K562 (cell line): Measurements from ENCODE around the gene MIDN. TPM values are rescaled to one million over a fixed set of nuclear protein-coding genes. Genes with fewer than 3 reads are reported as not detected.

ENCODE experiments used
- ATAC-seq: fragments of 200-7000 bp; cut with Tn5 transposase; 3 replicates; pipeline ENCODE4 v1.9.1; 2020; ENCODE audit warnings: moderate library complexity
- BruUV-seq: library from RNA; stranded (reverse); fragments of 400-500 nt; replicated peaks from 2 replicates; lab custom pipeline; 2021; lab: Mats Ljungman, UMichigan
- CTCF ChIA-PET: fragments of 300-600 bp; formaldehyde crosslinking; extraction: SDS; loops from one replicate; lab custom pipeline; 2021; ENCODE audit warnings: low intra/inter-chr PET ratio; lab: Yijun Ruan, JAX
- POLR2A ChIA-PET: fragments of 300-600, 350-650 bp; sonication (Branson Sonifier 250); formaldehyde crosslinking; extraction: SDS; loops from one replicate; lab custom pipeline; 2021; ENCODE audit warnings: antibody characterized with exemption, inconsistent platforms; lab: Yijun Ruan, JAX
- DNase-seq, 4 experiments: peaks; one replicate each; pipeline versions ENCODE4 v3.0.0 to v3.0.0-alpha.2; 2011 to 2018; ENCODE audit warnings: low spot score in 3 of 4, mixed read lengths in 3 of 4; ENCODE audit errors: extremely low read depth in 1 of 4
- FAIRE-seq: peaks from 2 replicates; lab custom pipeline; 2011; peaks lifted over from hg19 to GRCh38; lab: Jason Lieb, UNC
- H2AFZ ChIP-seq: 2 replicates; pipeline ENCODE4 v1.6.0; 2011; ENCODE audit warnings: low read depth, low read length, control low read depth, inconsistent platforms
- H3K27ac ChIP-seq: fragments of 200-600 bp; 3 replicates; pipeline ENCODE4 v1.8.0; 2011; ENCODE audit warnings: low read depth, mild to moderate bottlenecking, control low read depth, inconsistent platforms, low read length, moderate library complexity, mixed read lengths; ENCODE audit errors: extremely low read depth
- H3K27me3 ChIP-seq, 2 experiments: fragments of 300-600 bp in 1 of 2; 2 replicates in 1 of 2; 3 replicates in 1 of 2; pipeline versions ENCODE4 v1.6.0 to v1.8.0; 2011; ENCODE audit warnings: inconsistent platforms in 2 of 2, low read length in 2 of 2, mild to moderate bottlenecking in 1 of 2, mixed read lengths in 1 of 2, moderate library complexity in 1 of 2; ENCODE audit not compliant: control insufficient read depth in 2 of 2, insufficient read depth in 2 of 2
- H3K36me3 ChIP-seq: fragments of 300-600 bp; 3 replicates; pipeline ENCODE4 v1.8.0; 2011; ENCODE audit warnings: mild to moderate bottlenecking, low read length, inconsistent platforms; ENCODE audit not compliant: control insufficient read depth, insufficient read depth
- H3K4me1 ChIP-seq, 2 experiments: fragments of 200-600 bp in 1 of 2; replicated peaks in 1 of 2; 2 replicates in 1 of 2; 3 replicates in 1 of 2; pipeline versions ENCODE4 v1.5.1 to v1.8.0; 2011; ENCODE audit warnings: inconsistent platforms in 2 of 2, low read length in 2 of 2, mild to moderate bottlenecking in 1 of 2, mixed read lengths in 1 of 2, moderate library complexity in 1 of 2; ENCODE audit not compliant: control insufficient read depth in 2 of 2, insufficient read depth in 2 of 2
- H3K4me2 ChIP-seq: 2 replicates; pipeline ENCODE4 v1.6.1; 2011; ENCODE audit warnings: low read length, control low read depth, inconsistent platforms, mixed read lengths; ENCODE audit not compliant: insufficient read depth
- H3K4me3 ChIP-seq: fragments of 200-600 bp; sonication (generic), shearing (Covaris generic); 2 replicates; pipeline ENCODE4 v1.5.1; 2016; ENCODE audit warnings: control low read depth, inconsistent platforms
- H3K79me2 ChIP-seq: fragments of 200-600 bp; 3 replicates; pipeline ENCODE4 v1.8.0; 2011; ENCODE audit warnings: low read length, inconsistent platforms; ENCODE audit not compliant: control insufficient read depth, insufficient read depth
- H3K9ac ChIP-seq, 2 experiments: 2 replicates each; pipeline versions ENCODE4 v1.6.0 to v1.6.1; 2011; ENCODE audit warnings: low read depth in 2 of 2, low read length in 2 of 2, control low read depth in 1 of 2, inconsistent platforms in 1 of 2, mild to moderate bottlenecking in 1 of 2, mixed read lengths in 1 of 2; ENCODE audit not compliant: insufficient read depth in 1 of 2
- H3K9me1 ChIP-seq: one replicate; pipeline ENCODE4 v1.6.0; 2011; ENCODE audit warnings: inconsistent platforms, mild to moderate bottlenecking, low read length, moderate library complexity; ENCODE audit not compliant: control insufficient read depth, insufficient read depth
- H3K9me3 ChIP-seq: replicated peaks from 2 replicates; pipeline ENCODE4 v1.5.1; 2011; ENCODE audit warnings: low read depth, low read length, inconsistent platforms; ENCODE audit not compliant: control insufficient read depth, insufficient read depth
- H4K20me1 ChIP-seq: replicated peaks from 2 replicates; pipeline ENCODE4 v1.6.1; 2011; ENCODE audit warnings: low read length, inconsistent platforms, mixed read lengths; ENCODE audit not compliant: control insufficient read depth, insufficient read depth
- ADNP ChIP-seq: fragments of 200-800 bp; sonication (Bioruptor generic); IDR thresholded peaks from 2 replicates; pipeline ENCODE4 v1.6.1; 2016; ENCODE audit warnings: missing genetic modification characterization, missing compliant biosample characterization
- C11orf30 ChIP-seq: fragments of 450-650 bp; IDR thresholded peaks from 2 replicates; pipeline ENCODE4 v1.6.1; 2016; ENCODE audit warnings: low read depth, mild to moderate bottlenecking
- CBX1 ChIP-seq: sonication (generic); IDR thresholded peaks from 2 replicates; pipeline ENCODE4 v1.6.1; 2016; ENCODE audit warnings: antibody characterized with exemption, low read depth, mild to moderate bottlenecking
- CREM ChIP-seq: IDR thresholded peaks from 2 replicates; pipeline ENCODE4 v1.6.1; 2014; ENCODE audit warnings: antibody characterized with exemption, low read depth
- DMBX1 ChIP-seq: fragments of 250-450 bp; sonication (Bioruptor Pico); IDR thresholded peaks from 2 replicates; pipeline ENCODE4 v1.8.0; 2022; ENCODE audit warnings: inconsistent platforms, mild to moderate bottlenecking, moderate library complexity, borderline replicate concordance
- MAFG ChIP-seq: fragments of 450-650 bp; conservative IDR thresholded peaks from 2 replicates; pipeline ENCODE4 v1.6.1; 2016; ENCODE audit warnings: missing genetic modification characterization, missing compliant biosample characterization
- NR2C1 ChIP-seq, 2 experiments: fragments of 450-650 bp; IDR thresholded peaks; 2 replicates each; pipeline ENCODE4 v1.6.1; 2017; ENCODE audit warnings: mild to moderate bottlenecking in 2 of 2, antibody characterized with exemption in 1 of 2, inconsistent platforms in 1 of 2, missing compliant biosample characterization in 1 of 2, missing genetic modification characterization in 1 of 2
- NR3C1 ChIP-seq: sonication (generic); formaldehyde crosslinking; IDR thresholded peaks from 2 replicates; pipeline ENCODE4 v1.8.1; 2022; ENCODE audit warnings: missing genetic modification reagents
- POLR3G ChIP-seq: IDR thresholded peaks from 2 replicates; pipeline ENCODE4 v1.6.1; 2011; ENCODE audit not compliant: insufficient read length, insufficient replicate concordance; ENCODE audit errors: extremely low read depth
- PYGO2 ChIP-seq: fragments of 450-650 bp; IDR thresholded peaks from 2 replicates; pipeline ENCODE4 v1.6.1; 2016; ENCODE audit warnings: mild to moderate bottlenecking, missing genetic modification characterization, moderate library complexity, missing compliant biosample characterization
- ZNF224 ChIP-seq: sonication (generic); formaldehyde crosslinking; IDR thresholded peaks from 2 replicates; pipeline ENCODE4 v1.8.0; 2022; ENCODE audit warnings: mild to moderate bottlenecking, missing genetic modification reagents
- ZNF830 ChIP-seq: fragments of 250-450 bp; sonication (Bioruptor Pico); IDR thresholded peaks from 2 replicates; pipeline ENCODE4 v1.5.0; 2021; ENCODE audit warnings: mild to moderate bottlenecking
- WGBS: fragments of 100-300 bp; shearing (Covaris generic); methylation state at CpG from one replicate; pipeline ENCODE4 v1.1.6; 2016; ENCODE audit warnings: low coverage, mixed read lengths; ENCODE audit not compliant: insufficient coverage; ENCODE audit errors: missing lambda C conversion rate; 5-methylcytosine and 5-hydroxymethylcytosine counted together
- in situ Hi-C: fragments of 300-500 bp; cut with MboI; formaldehyde crosslinking; loops from 4 replicates; pipeline ENCODE4 v1.15.0; 2018; ENCODE audit warnings: inconsistent platforms, mixed read lengths
- intact Hi-C: fragments of 100-400 bp; cut with micrococcal nuclease; formaldehyde crosslinking; loops from 2 replicates; pipeline ENCODE4 v1.14.2; 2022
- polyA plus RNA-seq, 8 experiments: library from polyadenylated mRNA; depleted of rRNA in 4 of 8; stranded (reverse) in 5 of 8; unstranded in 3 of 8; fragments of >200 nt; fragmentation: Nextera tagmentation in 2 of 8; fragmentation: Illumina TruSeq in 1 of 8; extraction: Ambion mirVana in 2 of 8; extraction: Trizol in 1 of 8; gene quantifications; 2 replicates each; pipeline versions ENCODE4 v1.2.1 to v1.2.3, GENCODE V29; 2011 to 2014; ENCODE audit warnings: inconsistent platforms in 1 of 8, missing spikeins in 1 of 8
- total RNA-seq, 7 experiments: library from RNA; depleted of rRNA in 6 of 7; stranded (reverse); fragments of >200 nt in 6 of 7; fragmentation: Illumina TruSeq in 2 of 7; extraction: Trizol in 2 of 7; gene quantifications; 2 replicates each; pipeline versions ENCODE4 v1.2.1 to v1.2.3, GENCODE V29; 2011 to 2021; ENCODE audit warnings: low replicate concordance in 1 of 7
- TF ChIP-seq, protein P1 (sequence below), 2 experiments: fragments of 450-650 bp; conservative IDR thresholded peaks; 2 replicates each; pipeline ENCODE4 v1.6.1; 2017; ENCODE audit warnings: mild to moderate bottlenecking in 2 of 2, moderate library complexity in 2 of 2
- TF ChIP-seq, protein P2 (sequence below): sonication (generic); formaldehyde crosslinking; IDR thresholded peaks from 2 replicates; pipeline ENCODE4 v1.8.1; 2023; ENCODE audit warnings: mild to moderate bottlenecking, missing genetic modification reagents
- TF ChIP-seq, protein P3 (sequence below), 2 experiments: fragments of 450-650 bp in 1 of 2; sonication (generic) in 1 of 2; formaldehyde crosslinking; conservative IDR thresholded peaks; 2 replicates each; pipeline versions ENCODE4 v1.4.0 to v1.8.1; 2020 to 2022; ENCODE audit warnings: mild to moderate bottlenecking in 1 of 2, missing genetic modification reagents in 1 of 2

The MIDN gene
- total and polyA plus RNA-seq, 9 of the 15 experiments (the other 6 are each of a cell fraction or from before 2014, with no cell fraction given), result 0.17 to 120 (median 10.1) TPM

DNA sequence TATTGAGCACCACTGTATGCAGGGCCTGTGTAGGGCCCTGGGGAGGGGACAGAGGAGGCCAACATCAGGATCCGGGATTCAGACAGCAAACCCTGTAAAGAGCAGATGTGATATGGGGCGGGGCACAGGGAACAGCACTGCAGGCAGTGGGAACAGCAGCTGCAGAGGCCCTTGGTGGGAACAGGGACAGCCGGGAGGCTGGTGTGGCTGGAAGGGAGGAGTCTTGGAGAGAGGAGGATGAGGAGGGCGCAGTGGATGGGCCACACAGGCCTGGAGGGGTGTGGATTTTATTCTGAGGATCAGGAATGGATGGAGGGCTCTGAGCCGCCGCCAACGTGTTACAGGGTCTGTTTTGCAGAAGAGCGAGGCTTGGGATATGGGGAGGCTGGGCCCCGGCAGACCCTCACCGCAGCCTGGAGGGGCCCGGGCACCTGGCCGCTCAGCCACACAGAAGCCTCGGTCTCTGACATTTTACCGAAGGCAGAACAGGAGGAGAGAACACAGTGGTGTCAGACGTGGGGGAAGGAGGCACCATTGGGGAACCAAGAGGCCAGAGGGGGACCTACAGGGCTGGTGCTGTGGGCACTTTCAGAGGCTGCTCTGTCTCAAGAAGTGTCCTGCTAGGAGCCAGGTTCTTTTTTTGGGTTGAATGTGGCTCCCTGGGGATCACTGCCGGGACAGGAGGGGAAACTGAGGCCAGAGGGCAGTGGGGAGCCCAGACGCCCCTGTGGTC, 44.2 kb downstream of the MIDN start:
- TF ChIP-seq POLR3G (no peak), C11orf30 (no peak), NR3C1 (CRISPR knock-in tag) (no peak), MAFG (tag) (no peak), ZNF830 (CRISPR knock-in tag) (no peak), NR2C1 (IDR thresholded peaks at IDR 0.05) (no peak), NR2C1 (tag; IDR thresholded peaks at IDR 0.05) (no peak), ZNF224 (CRISPR knock-in tag) (no peak), PYGO2 (tag) (no peak), CREM (no peak), CBX1 (no peak), ADNP (no peak), DMBX1 (no peak)
- TF ChIP-seq, protein P1, sequence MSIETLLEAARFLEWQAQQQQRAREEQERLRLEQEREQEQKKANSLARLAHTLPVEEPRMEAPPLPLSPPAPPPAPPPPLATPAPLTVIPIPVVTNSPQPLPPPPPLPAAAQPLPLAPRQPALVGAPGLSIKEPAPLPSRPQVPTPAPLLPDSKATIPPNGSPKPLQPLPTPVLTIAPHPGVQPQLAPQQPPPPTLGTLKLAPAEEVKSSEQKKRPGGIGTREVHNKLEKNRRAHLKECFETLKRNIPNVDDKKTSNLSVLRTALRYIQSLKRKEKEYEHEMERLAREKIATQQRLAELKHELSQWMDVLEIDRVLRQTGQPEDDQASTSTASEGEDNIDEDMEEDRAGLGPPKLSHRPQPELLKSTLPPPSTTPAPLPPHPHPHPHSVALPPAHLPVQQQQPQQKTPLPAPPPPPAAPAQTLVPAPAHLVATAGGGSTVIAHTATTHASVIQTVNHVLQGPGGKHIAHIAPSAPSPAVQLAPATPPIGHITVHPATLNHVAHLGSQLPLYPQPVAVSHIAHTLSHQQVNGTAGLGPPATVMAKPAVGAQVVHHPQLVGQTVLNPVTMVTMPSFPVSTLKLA (conservative IDR thresholded peaks at IDR 0.05), result no peak
- TF ChIP-seq, protein P2, sequence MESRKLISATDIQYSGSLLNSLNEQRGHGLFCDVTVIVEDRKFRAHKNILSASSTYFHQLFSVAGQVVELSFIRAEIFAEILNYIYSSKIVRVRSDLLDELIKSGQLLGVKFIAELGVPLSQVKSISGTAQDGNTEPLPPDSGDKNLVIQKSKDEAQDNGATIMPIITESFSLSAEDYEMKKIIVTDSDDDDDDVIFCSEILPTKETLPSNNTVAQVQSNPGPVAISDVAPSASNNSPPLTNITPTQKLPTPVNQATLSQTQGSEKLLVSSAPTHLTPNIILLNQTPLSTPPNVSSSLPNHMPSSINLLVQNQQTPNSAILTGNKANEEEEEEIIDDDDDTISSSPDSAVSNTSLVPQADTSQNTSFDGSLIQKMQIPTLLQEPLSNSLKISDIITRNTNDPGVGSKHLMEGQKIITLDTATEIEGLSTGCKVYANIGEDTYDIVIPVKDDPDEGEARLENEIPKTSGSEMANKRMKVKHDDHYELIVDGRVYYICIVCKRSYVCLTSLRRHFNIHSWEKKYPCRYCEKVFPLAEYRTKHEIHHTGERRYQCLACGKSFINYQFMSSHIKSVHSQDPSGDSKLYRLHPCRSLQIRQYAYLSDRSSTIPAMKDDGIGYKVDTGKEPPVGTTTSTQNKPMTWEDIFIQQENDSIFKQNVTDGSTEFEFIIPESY (CRISPR knock-in tag), result no peak
- TF ChIP-seq, protein P3, sequence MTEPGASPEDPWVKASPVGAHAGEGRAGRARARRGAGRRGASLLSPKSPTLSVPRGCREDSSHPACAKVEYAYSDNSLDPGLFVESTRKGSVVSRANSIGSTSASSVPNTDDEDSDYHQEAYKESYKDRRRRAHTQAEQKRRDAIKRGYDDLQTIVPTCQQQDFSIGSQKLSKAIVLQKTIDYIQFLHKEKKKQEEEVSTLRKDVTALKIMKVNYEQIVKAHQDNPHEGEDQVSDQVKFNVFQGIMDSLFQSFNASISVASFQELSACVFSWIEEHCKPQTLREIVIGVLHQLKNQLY (CRISPR knock-in tag; conservative IDR thresholded peaks at IDR 0.05), result no peak
- TF ChIP-seq, all 486 proteins: peak for 0
- Histone ChIP-seq H3K9ac (no peak overlapping the region), H3K36me3 (no peaks in the 10 kb centered on the region), H3K4me2 (no peak overlapping the region), H4K20me1 (peaks cover 4% of the 10 kb centered on the region; the same call in 1 of the 2 replicates), H3K4me3 (no peak overlapping the region), H3K27me3 (peaks cover 35 to 68% of the 10 kb centered on the region in 2 experiments; a peak in 4 of 5 replicates), H3K9me1 (no peaks in the 10 kb centered on the region), H3K4me1 (peaks cover 0 to 96% of the 10 kb centered on the region in 2 experiments; a peak in 3 of 5 replicates), H3K79me2 (no peaks in the 10 kb centered on the region), H2AFZ (no peak overlapping the region), H3K9me3 (no peaks in the 10 kb centered on the region), H3K27ac (no peak overlapping the region)
- no peak for FAIRE-seq
- ATAC-seq, result no peak
- WGBS, result 24% methylated on average over 16 of the region's 17 CpGs
- BruUV-seq, result no TSS peak
- in situ Hi-C loops (no loop called here), intact Hi-C loops (no loop called here)
- CTCF ChIA-PET, result no interaction called here
- no peak for DNase-seq
- POLR2A ChIA-PET, result interaction anchor here (0.7 kb wide), 1 partner anchor 9 kb away, joined by 3 read pairs; no protein-coding TSS in a partner anchor
